Measurements from ENCODE around the gene FAM163A.

FAM163A gene

DNA sequence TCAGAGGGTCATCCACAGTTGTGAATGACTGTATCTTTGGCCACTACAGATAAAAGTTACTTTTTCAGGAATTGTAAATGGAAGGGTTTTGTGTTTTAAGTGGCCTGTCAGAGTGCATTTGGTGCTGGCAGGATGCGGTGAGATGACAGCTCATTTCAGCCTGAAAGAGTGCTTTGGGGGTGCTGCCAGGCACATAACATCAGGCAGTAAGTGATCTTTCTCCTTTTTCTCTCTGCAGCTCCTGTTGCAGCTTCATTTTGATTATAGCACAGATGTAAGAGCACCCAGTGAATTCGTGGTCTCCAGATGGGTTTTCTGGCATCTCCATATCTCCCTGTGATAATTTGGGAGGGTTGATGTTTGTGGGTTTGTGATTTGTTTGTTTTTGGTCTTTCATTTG, 14.8 kb upstream of the FAM163A start:
- Histone ChIP-seq H3K4me1 (ENCODE audit: control insufficient read depth, insufficient read depth, low read length, poor library complexity, severe bottlenecking) (no peaks in the 10 kb centered on the region), H3K4me3 (ENCODE audit: extremely low read depth, insufficient read depth, low read length, poor library complexity, severe bottlenecking) (no peak overlapping the region), H3K27ac (ENCODE audit: low read depth, low read length, severe bottlenecking) (no peak overlapping the region), H3K9me3 (ENCODE audit: control insufficient read depth, low read length) (no peaks in the 10 kb centered on the region), H3K36me3 (ENCODE audit: control insufficient read depth, insufficient read depth, low read length) (no peaks in the 10 kb centered on the region)
- WGBS, 2 experiments (ENCODE audit: insufficient coverage in 2 of 2) = 35 to 60% methylated on average over 1 to 2 of the region's 2 CpGs

DNA sequence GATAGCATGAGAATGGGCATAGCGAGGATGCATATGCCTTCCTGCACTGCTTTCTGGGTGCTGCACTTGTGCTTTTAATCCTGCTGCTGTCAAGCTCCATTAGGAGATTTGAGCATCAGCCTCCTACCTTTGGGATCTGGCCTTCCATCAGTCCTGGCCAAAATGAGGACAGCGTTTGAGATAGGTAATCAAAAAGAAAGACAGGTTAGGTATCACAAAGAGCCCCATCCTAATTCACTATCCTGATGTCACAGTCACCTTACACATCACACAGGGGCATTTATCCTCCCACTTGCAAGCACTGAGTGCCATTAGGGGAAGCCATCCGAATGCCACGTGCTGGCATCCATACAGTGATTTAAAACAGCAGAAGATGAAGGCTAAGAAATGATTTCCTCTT, 13.2 kb upstream of the FAM163A start:
- Histone ChIP-seq H3K36me3 (ENCODE audit: control insufficient read depth, insufficient read depth, low read length) (no peaks in the 10 kb centered on the region), H3K27ac (ENCODE audit: low read depth, low read length, severe bottlenecking) (no peak overlapping the region), H3K4me3 (ENCODE audit: extremely low read depth, insufficient read depth, low read length, poor library complexity, severe bottlenecking) (no peak overlapping the region), H3K9me3 (ENCODE audit: control insufficient read depth, low read length) (no peaks in the 10 kb centered on the region), H3K4me1 (ENCODE audit: control insufficient read depth, insufficient read depth, low read length, poor library complexity, severe bottlenecking) (no peaks in the 10 kb centered on the region)
- WGBS, 2 experiments (ENCODE audit: insufficient coverage in 2 of 2) = 89 to 94% methylated on average over 2 to 4 of the region's 4 CpGs

DNA sequence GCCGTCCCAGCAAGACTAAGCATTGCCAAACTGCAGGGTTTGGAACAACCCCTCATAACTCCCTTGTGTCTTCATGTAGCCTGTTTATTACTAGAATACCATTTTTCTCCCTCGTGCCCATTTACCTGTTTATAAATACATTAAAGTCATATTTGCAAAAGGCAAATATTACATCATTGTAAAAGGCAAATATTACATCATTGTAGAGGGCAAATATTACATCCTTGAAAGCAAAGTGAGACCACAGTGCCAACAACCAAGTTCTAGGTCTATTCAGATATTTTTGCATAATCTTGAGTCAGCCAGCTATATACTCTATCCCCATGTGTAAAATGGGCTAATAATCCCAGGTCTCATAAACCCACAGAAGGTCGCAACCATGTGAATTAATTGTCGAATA, 11.4 kb upstream of the FAM163A start:
- Histone ChIP-seq H3K4me1 (ENCODE audit: control insufficient read depth, insufficient read depth, low read length, poor library complexity, severe bottlenecking) (no peaks in the 10 kb centered on the region), H3K27ac (ENCODE audit: low read depth, low read length, severe bottlenecking) (no peak overlapping the region), H3K36me3 (ENCODE audit: control insufficient read depth, insufficient read depth, low read length) (no peaks in the 10 kb centered on the region), H3K4me3 (ENCODE audit: extremely low read depth, insufficient read depth, low read length, poor library complexity, severe bottlenecking) (no peak overlapping the region), H3K9me3 (ENCODE audit: control insufficient read depth, low read length) (no peaks in the 10 kb centered on the region)
- WGBS, 2 experiments (ENCODE audit: insufficient coverage in 2 of 2) = 67 to 100% methylated on average over 1 to 2 of the region's 4 CpGs

- H3K4me1 ChIP-seq (ENCODE audit: control insufficient read depth, insufficient read depth, low read length, poor library complexity, severe bottlenecking) = no peaks in the 10 kb centered on the region
- H3K36me3 ChIP-seq (ENCODE audit: control insufficient read depth, insufficient read depth, low read length) = no peaks in the 10 kb centered on the region
- H3K27ac ChIP-seq (ENCODE audit: low read depth, low read length, severe bottlenecking) = no peak overlapping the region
- no peak overlapping the region for H3K4me3 ChIP-seq (ENCODE audit: extremely low read depth, insufficient read depth, low read length, poor library complexity, severe bottlenecking)
- no peaks in the 10 kb centered on the region for H3K9me3 ChIP-seq (ENCODE audit: control insufficient read depth, low read length)
- WGBS, 2 experiments (ENCODE audit: insufficient coverage in 2 of 2) = 13 to 54% methylated on average over 1 to 8 of the region's 10 CpGs
Observed at GRCh38 chr1:179742291-179742690, 800 bp upstream of the FAM163A start.

- H3K27ac ChIP-seq (ENCODE audit: low read depth, low read length, severe bottlenecking) = no peak overlapping the region
- whole genome bisulfite sequencing, 2 experiments (ENCODE audit: insufficient coverage in 2 of 2) = 3% methylated on average over 74 to 82 of the region's 85 CpGs
- H3K4me1 ChIP-seq (ENCODE audit: control insufficient read depth, insufficient read depth, low read length, poor library complexity, severe bottlenecking) = no peaks in the 10 kb centered on the region
- no peaks in the 10 kb centered on the region for H3K9me3 ChIP-seq (ENCODE audit: control insufficient read depth, low read length)
- H3K4me3 ChIP-seq (ENCODE audit: extremely low read depth, insufficient read depth, low read length, poor library complexity, severe bottlenecking) = peak overlapping the region; percentile 29
- no peaks in the 10 kb centered on the region for H3K36me3 ChIP-seq (ENCODE audit: control insufficient read depth, insufficient read depth, low read length)
Observed at GRCh38 chr1:179743679-179744400, 749 bp downstream of the FAM163A start.

DNA sequence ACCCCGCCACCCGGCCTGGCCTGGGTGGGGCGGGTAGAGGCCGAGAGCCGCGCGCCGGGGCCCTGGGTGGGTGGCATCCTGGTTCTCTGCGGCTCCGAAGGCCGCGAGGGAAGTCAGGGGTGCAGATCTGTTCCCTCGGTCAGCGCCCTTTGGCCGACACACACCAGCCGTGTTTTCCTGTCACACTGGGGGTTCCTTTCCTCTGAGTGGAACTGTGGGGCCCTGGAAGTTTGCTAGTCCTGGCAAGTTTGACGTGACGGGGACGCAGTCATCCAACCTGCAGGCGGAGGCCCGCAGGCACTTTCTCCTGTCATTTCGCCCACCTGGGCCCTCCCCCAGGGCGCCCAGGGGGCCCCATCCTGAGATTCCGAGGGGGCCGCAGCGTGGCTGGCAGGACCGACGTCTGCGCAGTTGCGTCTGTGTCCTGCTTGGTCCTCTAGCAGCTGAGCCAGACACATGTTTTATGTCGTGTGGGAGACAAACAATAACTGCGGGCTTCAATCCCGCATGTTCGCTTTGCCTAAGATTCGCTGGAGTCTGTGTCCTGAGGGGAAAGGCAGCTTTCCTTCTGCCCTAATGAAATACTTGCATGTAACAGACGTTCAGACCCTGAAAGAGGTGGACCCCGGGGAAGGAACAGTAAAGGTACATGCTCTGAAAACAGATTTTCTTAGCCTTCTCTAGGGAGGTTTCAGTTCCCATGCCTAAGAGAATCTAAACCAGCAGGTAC, 1.5 kb downstream of the FAM163A start:
- no peak overlapping the region for H3K4me3 ChIP-seq (ENCODE audit: extremely low read depth, insufficient read depth, low read length, poor library complexity, severe bottlenecking)

DNA sequence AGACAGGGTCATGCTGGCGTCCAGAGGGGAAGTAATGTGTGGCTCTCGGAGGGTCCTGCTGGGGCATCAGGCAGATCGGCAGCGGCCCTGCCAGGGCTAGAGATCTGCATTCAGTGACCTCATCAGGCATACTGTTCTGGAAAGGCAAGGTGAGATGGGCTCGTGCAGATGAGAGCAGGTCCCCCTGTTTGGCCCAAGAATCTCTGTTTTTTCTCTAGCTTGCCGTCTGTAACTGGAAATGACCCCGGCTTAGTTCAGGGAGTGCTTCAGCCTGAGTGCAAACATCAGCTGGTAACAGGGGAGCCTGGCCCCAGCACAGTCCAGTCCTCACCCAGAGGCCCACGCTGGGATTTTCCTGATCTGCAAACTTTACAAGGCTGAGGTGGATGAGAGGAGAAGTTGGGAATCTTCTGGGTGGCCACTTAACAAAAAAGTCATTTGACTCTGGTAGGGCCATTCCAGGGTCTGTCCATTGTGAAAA, 2.1 kb downstream of the FAM163A start:
- Histone ChIP-seq H3K4me3 (ENCODE audit: extremely low read depth, insufficient read depth, low read length, poor library complexity, severe bottlenecking) (no peak overlapping the region), H3K36me3 (ENCODE audit: control insufficient read depth, insufficient read depth, low read length) (no peaks in the 10 kb centered on the region), H3K27ac (ENCODE audit: low read depth, low read length, severe bottlenecking) (no peak overlapping the region), H3K4me1 (ENCODE audit: control insufficient read depth, insufficient read depth, low read length, poor library complexity, severe bottlenecking) (no peaks in the 10 kb centered on the region), H3K9me3 (ENCODE audit: control insufficient read depth, low read length) (no peaks in the 10 kb centered on the region)
- 73 to 83% methylated on average over 7 to 8 of the region's 8 CpGs for WGBS, 2 experiments (ENCODE audit: insufficient coverage in 2 of 2)

More for the DNA sequence above, 1.5 kb downstream of the FAM163A start:
- no peaks in the 10 kb centered on the region for H3K36me3 ChIP-seq (ENCODE audit: control insufficient read depth, insufficient read depth, low read length)
- H3K4me1 ChIP-seq (ENCODE audit: control insufficient read depth, insufficient read depth, low read length, poor library complexity, severe bottlenecking) = no peaks in the 10 kb centered on the region
- WGBS, 2 experiments (ENCODE audit: insufficient coverage in 2 of 2) = 61 to 67% methylated on average over 36 of the region's 37 CpGs
- no peaks in the 10 kb centered on the region for H3K9me3 ChIP-seq (ENCODE audit: control insufficient read depth, low read length)
- H3K27ac ChIP-seq (ENCODE audit: low read depth, low read length, severe bottlenecking) = no peak overlapping the region

- Histone ChIP-seq H3K36me3 (ENCODE audit: control insufficient read depth, insufficient read depth, low read length) (no peaks in the 10 kb centered on the region), H3K4me1 (ENCODE audit: control insufficient read depth, insufficient read depth, low read length, poor library complexity, severe bottlenecking) (no peaks in the 10 kb centered on the region)
Observed at GRCh38 chr1:179745743-179746142, 2.7 kb downstream of the FAM163A start.

DNA sequence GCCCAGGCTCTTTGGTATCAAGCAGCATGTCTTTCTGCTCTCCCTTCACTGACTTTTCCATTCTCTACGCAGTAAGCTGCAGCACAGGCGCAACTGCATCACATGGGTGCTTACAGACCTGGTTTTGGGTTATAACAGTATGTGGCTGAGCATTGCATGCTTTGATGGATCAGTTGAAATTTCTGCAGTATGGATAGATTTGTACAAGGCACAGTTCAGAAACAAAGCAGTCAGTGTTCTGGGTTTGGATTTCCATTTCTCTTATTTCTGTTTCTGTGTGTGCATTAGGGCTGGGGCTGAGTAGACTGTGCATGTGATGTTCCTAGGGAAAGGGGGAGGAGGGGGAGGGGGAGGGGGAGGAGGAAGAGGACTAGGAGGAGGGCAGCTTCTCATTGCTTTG, 4.5 kb downstream of the FAM163A start:
- Histone ChIP-seq H3K36me3 (ENCODE audit: control insufficient read depth, insufficient read depth, low read length) (no peaks in the 10 kb centered on the region), H3K4me1 (ENCODE audit: control insufficient read depth, insufficient read depth, low read length, poor library complexity, severe bottlenecking) (no peaks in the 10 kb centered on the region), H3K9me3 (ENCODE audit: control insufficient read depth, low read length) (no peaks in the 10 kb centered on the region), H3K27ac (ENCODE audit: low read depth, low read length, severe bottlenecking) (no peak overlapping the region), H3K4me3 (ENCODE audit: extremely low read depth, insufficient read depth, low read length, poor library complexity, severe bottlenecking) (no peak overlapping the region)
- WGBS, 2 experiments (ENCODE audit: insufficient coverage in 2 of 2) = 100% methylated on average over 2 of the region's 2 CpGs; no CpG with 5 or more reads in 1 of the 2 experiments

More at GRCh38 chr1:179745743-179746142, 2.7 kb downstream of the FAM163A start:
- 96 to 100% methylated on average over 1 to 2 of the region's 4 CpGs for WGBS, 2 experiments (ENCODE audit: insufficient coverage in 2 of 2)
- no peak overlapping the region for H3K4me3 ChIP-seq (ENCODE audit: extremely low read depth, insufficient read depth, low read length, poor library complexity, severe bottlenecking)
- H3K9me3 ChIP-seq (ENCODE audit: control insufficient read depth, low read length) = no peaks in the 10 kb centered on the region
- H3K27ac ChIP-seq (ENCODE audit: low read depth, low read length, severe bottlenecking) = no peak overlapping the region

DNA sequence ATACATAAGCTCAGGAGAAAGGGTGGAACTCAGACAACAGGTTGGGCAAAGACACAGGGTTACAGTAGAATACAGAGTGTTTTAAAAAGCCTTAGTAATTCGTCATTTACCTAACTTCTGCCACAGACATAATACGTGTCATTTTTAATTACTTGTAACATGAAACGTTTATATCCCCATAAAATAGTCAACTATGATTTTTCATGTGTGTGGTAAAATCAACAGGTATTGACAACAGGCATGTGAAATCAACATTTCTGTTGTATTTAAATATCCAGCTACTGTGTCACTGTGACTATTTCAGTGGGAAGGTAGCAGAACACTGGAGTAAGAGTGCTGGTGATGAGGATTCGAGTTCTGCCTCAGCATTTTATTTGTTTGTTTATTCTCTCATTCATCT, 5.7 kb downstream of the FAM163A start:
- Histone ChIP-seq H3K36me3 (ENCODE audit: control insufficient read depth, insufficient read depth, low read length) (no peaks in the 10 kb centered on the region), H3K9me3 (ENCODE audit: control insufficient read depth, low read length) (no peaks in the 10 kb centered on the region), H3K4me1 (ENCODE audit: control insufficient read depth, insufficient read depth, low read length, poor library complexity, severe bottlenecking) (no peaks in the 10 kb centered on the region), H3K4me3 (ENCODE audit: extremely low read depth, insufficient read depth, low read length, poor library complexity, severe bottlenecking) (no peak overlapping the region), H3K27ac (ENCODE audit: low read depth, low read length, severe bottlenecking) (no peak overlapping the region)
- no CpG with 5 or more reads among the region's 4 CpGs for WGBS, 2 experiments (ENCODE audit: insufficient coverage in 2 of 2)

- WGBS, 2 experiments (ENCODE audit: insufficient coverage in 2 of 2) = 67 to 69% methylated on average over 1 of the region's 1 CpG
- no peaks in the 10 kb centered on the region for H3K4me1 ChIP-seq (ENCODE audit: control insufficient read depth, insufficient read depth, low read length, poor library complexity, severe bottlenecking)
- no peak overlapping the region for H3K4me3 ChIP-seq (ENCODE audit: extremely low read depth, insufficient read depth, low read length, poor library complexity, severe bottlenecking)
- no peak overlapping the region for H3K27ac ChIP-seq (ENCODE audit: low read depth, low read length, severe bottlenecking)
- H3K9me3 ChIP-seq (ENCODE audit: control insufficient read depth, low read length) = no peaks in the 10 kb centered on the region
- no peaks in the 10 kb centered on the region for H3K36me3 ChIP-seq (ENCODE audit: control insufficient read depth, insufficient read depth, low read length)
Observed at GRCh38 chr1:179750630-179751029, 7.5 kb downstream of the FAM163A start.
